NCI-H510A treated with DMSO at 0.1 percent for 48 hours (cell line): ENCODE data around the gene GABRB2.
"Not testable (repeated sequence)": the region's sequence is repeated elsewhere in the genome, so short reads cannot be mapped to it uniquely, and the experiment has no call there.

ENCODE experiments used
- DNase-seq: peaks from one replicate; lab custom pipeline; 2025; lab: John Stamatoyannopoulos, UW

Gene GABRB2

GRCh38 chr5:161299053-161299452 lies 247.5 kb downstream of the GABRB2 start:
- no peak for DNase-seq

GRCh38 chr5:161297388-161297787 lies 249.1 kb downstream of the GABRB2 start:
- not testable (repeated sequence) for DNase-seq

GRCh38 chr5:161295721-161296250 lies 250.7 kb downstream of the GABRB2 start:
- no peak for DNase-seq

- no peak for DNase-seq
Observed at GRCh38 chr5:161288071-161288470, 258.5 kb downstream of the GABRB2 start.

- DNase-seq = no peak
Observed at GRCh38 chr5:161287436-161287835, 259.1 kb downstream of the GABRB2 start.

- DNase-seq = no peak
Observed at GRCh38 chr5:161286066-161286655, 260.4 kb downstream of the GABRB2 start.

- DNase-seq = no peak
Observed at GRCh38 chr5:161284445-161284844, 262.1 kb downstream of the GABRB2 start.

- no peak for DNase-seq
Observed at GRCh38 chr5:161283296-161283695, 263.2 kb downstream of the GABRB2 start.

GRCh38 chr5:161278739-161279660 lies 267.5 kb downstream of the GABRB2 start:
- no peak for DNase-seq

GRCh38 chr5:161277011-161277410 lies 269.5 kb downstream of the GABRB2 start:
- DNase-seq = no peak

GRCh38 chr5:161274951-161275350 lies 271.6 kb downstream of the GABRB2 start:
- DNase-seq = no peak

- no peak for DNase-seq
Observed at GRCh38 chr5:161273410-161273809, 273.1 kb downstream of the GABRB2 start.

GRCh38 chr5:161271816-161272215 lies 274.7 kb downstream of the GABRB2 start:
- no peak for DNase-seq

GRCh38 chr5:161269125-161269524 lies 277.4 kb downstream of the GABRB2 start:
- DNase-seq = no peak

- DNase-seq = no peak
Observed at GRCh38 chr5:161266954-161267353, 279.6 kb downstream of the GABRB2 start.

GRCh38 chr5:161265006-161265405 lies 281.5 kb downstream of the GABRB2 start:
- no peak for DNase-seq

GRCh38 chr5:161263191-161263590 lies 283.3 kb downstream of the GABRB2 start:
- DNase-seq = no peak

- DNase-seq = no peak
Observed at GRCh38 chr5:161261668-161262323, 284.7 kb downstream of the GABRB2 start.

- no peak for DNase-seq
Observed at GRCh38 chr5:161258438-161258837, 288.1 kb downstream of the GABRB2 start.

GRCh38 chr5:161256957-161257356 lies 289.6 kb downstream of the GABRB2 start:
- no peak for DNase-seq

GRCh38 chr5:161252955-161253354 lies 293.6 kb downstream of the GABRB2 start:
- not testable (repeated sequence) for DNase-seq

GRCh38 chr5:161246749-161247148 lies 299.8 kb downstream of the GABRB2 start:
- no peak for DNase-seq

GRCh38 chr5:161245846-161246245 lies 300.7 kb downstream of the GABRB2 start:
- not testable (repeated sequence) for DNase-seq
